GM19351 (cell line): ENCODE measurements around the gene PGLYRP3.

ENCODE experiments used
- ATAC-seq: cut with Tn5 transposase; IDR thresholded peaks from one replicate; pipeline ENCODE4 v1.9.1; 2021; ENCODE audit warnings: mild to moderate bottlenecking, moderate library complexity; ENCODE audit not compliant: unreplicated experiment

The PGLYRP3 gene

GRCh38 chr1:153262462-153263157, 50.1 kb downstream of the PGLYRP3 start:
- no peak for ATAC-seq

GRCh38 chr1:153262070-153262366, 50.7 kb downstream of the PGLYRP3 start:
- no peak for ATAC-seq

GRCh38 chr1:153261281-153262069, 51.3 kb downstream of the PGLYRP3 start:
- no peak for ATAC-seq

- no peak for ATAC-seq
Measured at GRCh38 chr1:153260585-153261280, 52.0 kb downstream of the PGLYRP3 start.

GRCh38 chr1:153259387-153259786, 53.4 kb downstream of the PGLYRP3 start, which contains the start of gene LORICRIN:
LORICRIN (plus strand) TSS chr1:153259687; CDS start chr1:153260950, 1,263 bp downstream.
- no peak for ATAC-seq

GRCh38 chr1:153253693-153254092, 59.1 kb downstream of the PGLYRP3 start:
- ATAC-seq, result no peak

GRCh38 chr1:153253076-153253475, 59.7 kb downstream of the PGLYRP3 start:
- no peak for ATAC-seq

GRCh38 chr1:153251988-153252387, 60.8 kb downstream of the PGLYRP3 start:
- ATAC-seq, result no peak

GRCh38 chr1:153251562-153251961, 61.2 kb downstream of the PGLYRP3 start:
- ATAC-seq, result no peak

- no peak for ATAC-seq
Measured at GRCh38 chr1:153251087-153251486, 61.7 kb downstream of the PGLYRP3 start.

GRCh38 chr1:153250166-153250565, 62.6 kb downstream of the PGLYRP3 start:
- no peak for ATAC-seq

GRCh38 chr1:153248176-153248879, 64.4 kb downstream of the PGLYRP3 start:
- ATAC-seq, result no peak
